B cell (primary cell): Measurements from ENCODE around the gene HPGD. TPM values are rescaled to one million over a fixed set of nuclear protein-coding genes. Genes with fewer than 3 reads are reported as not detected.

Source experiments
- ATAC-seq: fragments of 200-7000 bp; cut with Tn5 transposase; one replicate; pipeline ENCODE4 v1.10.0; 2021; ENCODE audit warnings: low read depth, mild to moderate bottlenecking, moderate number of reproducible peaks, moderate library complexity
- CTCF ChIA-PET: fragments of 350-600 bp; sonication (Branson Sonifier 250); formaldehyde crosslinking; loops from one replicate; lab custom pipeline; 2021; ENCODE audit warnings: antibody characterized with exemption, inconsistent platforms; lab: Charles Lee
- POLR2A ChIA-PET: fragments of 350-600 bp; sonication (Branson Sonifier 250); formaldehyde crosslinking; loops from one replicate; lab custom pipeline; 2021; ENCODE audit warnings: antibody characterized with exemption; lab: Charles Lee
- DNase-seq: peaks from one replicate; pipeline ENCODE4 v3.0.0; 2013
- H2AFZ ChIP-seq: 2 replicates; pipeline ENCODE4 v1.6.1; 2012; ENCODE audit warnings: mild to moderate bottlenecking, low read depth, low read length; ENCODE audit not compliant: insufficient read depth, poor library complexity, severe bottlenecking
- H3K27ac ChIP-seq, 2 donors: 1 replicate in 1 of 2; 2 replicates in 1 of 2; pipeline ENCODE4 v1.5.1; 2012 to 2013; ENCODE audit warnings: low read length in 2 of 2, mild to moderate bottlenecking in 2 of 2, moderate library complexity in 1 of 2
- H3K27me3 ChIP-seq, 4 experiments: fragments of 200-600 bp in 1 of 4; sonication (generic) in 1 of 4; replicated peaks in 1 of 4; 1 replicate in 2 of 4; 2 replicates in 2 of 4; pipeline versions ENCODE4 v1.6.1 to v1.7.0; 2013 to 2016; ENCODE audit warnings: low read length in 3 of 4, mild to moderate bottlenecking in 2 of 4, mixed read lengths in 1 of 4, moderate library complexity in 1 of 4; ENCODE audit not compliant: insufficient read depth in 4 of 4, control insufficient read depth in 3 of 4; ENCODE audit errors: control extremely low read depth in 1 of 4
- H3K36me3 ChIP-seq, 2 experiments: replicated peaks in 1 of 2; 1 replicate in 1 of 2; 2 replicates in 1 of 2; pipeline versions ENCODE4 v1.6.1 to v1.7.1; 2013; ENCODE audit warnings: low read length in 1 of 2; ENCODE audit not compliant: insufficient read depth in 2 of 2, control insufficient read depth in 1 of 2; ENCODE audit errors: control extremely low read depth in 1 of 2, extremely low read depth in 1 of 2
- H3K4me1 ChIP-seq, 2 donors: fragments of 200-600 bp in 1 of 2; sonication (generic) in 1 of 2; 1 replicate in 1 of 2; 2 replicates in 1 of 2; pipeline versions ENCODE4 v1.5.1 to v1.6.1; 2013 to 2017; ENCODE audit warnings: low read length in 2 of 2; ENCODE audit not compliant: control insufficient read depth in 2 of 2, insufficient read depth in 2 of 2
- H3K4me2 ChIP-seq: replicated peaks from 2 replicates; pipeline ENCODE3; 2012; ENCODE audit warnings: mild to moderate bottlenecking, low read depth, low read length; ENCODE audit not compliant: poor library complexity, severe bottlenecking
- H3K4me3 ChIP-seq, 5 experiments: fragments of 200-600 bp in 1 of 5; sonication (generic) in 1 of 5; 1 replicate in 3 of 5; 2 replicates in 2 of 5; pipeline versions ENCODE4 v1.5.1 to v1.7.0; 2011 to 2016; ENCODE audit warnings: low read length in 4 of 5, mild to moderate bottlenecking in 4 of 5, low read depth in 2 of 5, control low read depth in 1 of 5, moderate library complexity in 1 of 5; ENCODE audit not compliant: insufficient read depth in 1 of 5; ENCODE audit errors: control extremely low read depth in 1 of 5, extremely low read depth in 1 of 5
- H3K79me2 ChIP-seq: fragments of 200-600 bp; sonication (generic); one replicate; pipeline ENCODE4 v1.6.0; 2016; ENCODE audit warnings: low read length; ENCODE audit not compliant: control insufficient read depth, insufficient read depth
- H3K9ac ChIP-seq: fragments of 200-600 bp; sonication (generic); 2 replicates; pipeline ENCODE4 v1.6.1; 2017; ENCODE audit warnings: mild to moderate bottlenecking, low read length, moderate library complexity
- H3K9me3 ChIP-seq, 3 donors: one replicate each; pipeline versions ENCODE4 v1.6.1 to v1.7.1; 2013; ENCODE audit warnings: low read length in 2 of 3; ENCODE audit not compliant: control insufficient read depth in 2 of 3, insufficient read depth in 1 of 3; ENCODE audit errors: control extremely low read depth in 1 of 3
- H4K20me1 ChIP-seq: 2 replicates; pipeline ENCODE4 v1.6.0; 2012; ENCODE audit warnings: mild to moderate bottlenecking, low read length; ENCODE audit not compliant: insufficient read depth, control insufficient read depth, poor library complexity, severe bottlenecking
- H3K27ac Mint-ChIP-seq: one replicate; pipeline ENCODE4 v1.8.0; 2021; ENCODE audit warnings: mixed read lengths
- H3K27me3 Mint-ChIP-seq: one replicate; pipeline ENCODE4 v1.8.0; 2021; ENCODE audit warnings: mixed read lengths
- H3K4me1 Mint-ChIP-seq: one replicate; pipeline ENCODE4 v1.8.0; 2021; ENCODE audit warnings: mixed read lengths
- H3K4me3 Mint-ChIP-seq: one replicate; pipeline ENCODE4 v1.8.0; 2021; ENCODE audit warnings: mixed read lengths
- H3K9me3 Mint-ChIP-seq: one replicate; pipeline ENCODE4 v1.8.0; 2022; ENCODE audit warnings: mixed read lengths; ENCODE audit not compliant: insufficient read depth
- EZH2 ChIP-seq: IDR thresholded peaks from 2 replicates; pipeline ENCODE4 v1.6.1; 2012; ENCODE audit warnings: borderline replicate concordance, low read depth, mild to moderate bottlenecking, moderate library complexity, low read length; ENCODE audit not compliant: insufficient read depth, poor library complexity, severe bottlenecking
- WGBS: methylation state at CpG from one replicate; pipeline ENCODE4 v1.1.5; 2013; ENCODE audit warnings: missing lambda C conversion rate; ENCODE audit not compliant: insufficient coverage; 5-methylcytosine and 5-hydroxymethylcytosine counted together
- intact Hi-C: fragments of 100-400 bp; cut with micrococcal nuclease; formaldehyde crosslinking; loops from one replicate; pipeline ENCODE4 v1.10.0; 2022
- polyA plus RNA-seq: library from polyadenylated mRNA; depleted of rRNA; stranded (reverse); fragments of >200 nt; gene quantifications from 2 replicates; pipeline ENCODE4 v1.2.3, GENCODE V29; 2012
- total RNA-seq, 2 donors: library from RNA; stranded (reverse); fragments of 120-200 nt in 1 of 2; gene quantifications; 1 replicate in 1 of 2; 2 replicates in 1 of 2; pipeline versions ENCODE4 v1.2.3 to v1.2.4, GENCODE V29; 2013 to 2022
- TF ChIP-seq, protein P1 (sequence below): fragments of 200-600 bp; IDR thresholded peaks from one replicate; pipeline ENCODE4 v1.8.0; 2022; ENCODE audit warnings: antibody characterized with exemption, mild to moderate bottlenecking

Gene HPGD
- total and polyA plus RNA-seq, 2 donors (not counting 1 experiment from before 2014, with no cell fraction given): 0.67 TPM; not detected in 1

DNA sequence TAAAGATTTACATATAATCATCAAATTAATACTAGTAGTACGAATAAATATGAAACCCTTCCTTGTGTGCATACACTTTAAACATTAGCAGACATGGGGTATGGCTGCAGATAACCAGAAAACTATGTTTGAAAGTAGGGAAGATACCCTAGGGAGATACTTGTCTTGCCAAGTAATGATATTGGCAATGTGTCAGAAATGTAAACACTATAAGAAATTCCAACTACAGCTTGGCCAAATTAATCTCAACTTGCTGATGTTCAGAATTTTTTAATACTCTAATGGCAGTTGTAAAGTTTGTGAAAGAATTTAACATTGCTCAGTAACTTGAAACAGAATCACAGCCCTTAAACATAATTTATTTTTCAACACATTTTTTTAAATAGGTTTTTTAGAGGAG is 27.4 kb upstream of the HPGD start:
- Histone ChIP-seq H3K4me3 (no peak overlapping the region), H3K9me3 (peaks cover 0 to 6% (median 1%) of the 10 kb centered on the region in 3 donors), H3K79me2 (no peaks in the 10 kb centered on the region), H3K36me3 (no peaks in the 10 kb centered on the region), H3K9ac (no peak overlapping the region), H3K4me1 (no peaks in the 10 kb centered on the region), H3K4me2 (no peak overlapping the region), H2AFZ (no peak overlapping the region), H4K20me1 (no peaks in the 10 kb centered on the region), H3K27ac (no peak overlapping the region), H3K27me3 (no peaks in the 10 kb centered on the region)
- TF ChIP-seq EZH2: no peak
- TF ChIP-seq, protein P1, sequence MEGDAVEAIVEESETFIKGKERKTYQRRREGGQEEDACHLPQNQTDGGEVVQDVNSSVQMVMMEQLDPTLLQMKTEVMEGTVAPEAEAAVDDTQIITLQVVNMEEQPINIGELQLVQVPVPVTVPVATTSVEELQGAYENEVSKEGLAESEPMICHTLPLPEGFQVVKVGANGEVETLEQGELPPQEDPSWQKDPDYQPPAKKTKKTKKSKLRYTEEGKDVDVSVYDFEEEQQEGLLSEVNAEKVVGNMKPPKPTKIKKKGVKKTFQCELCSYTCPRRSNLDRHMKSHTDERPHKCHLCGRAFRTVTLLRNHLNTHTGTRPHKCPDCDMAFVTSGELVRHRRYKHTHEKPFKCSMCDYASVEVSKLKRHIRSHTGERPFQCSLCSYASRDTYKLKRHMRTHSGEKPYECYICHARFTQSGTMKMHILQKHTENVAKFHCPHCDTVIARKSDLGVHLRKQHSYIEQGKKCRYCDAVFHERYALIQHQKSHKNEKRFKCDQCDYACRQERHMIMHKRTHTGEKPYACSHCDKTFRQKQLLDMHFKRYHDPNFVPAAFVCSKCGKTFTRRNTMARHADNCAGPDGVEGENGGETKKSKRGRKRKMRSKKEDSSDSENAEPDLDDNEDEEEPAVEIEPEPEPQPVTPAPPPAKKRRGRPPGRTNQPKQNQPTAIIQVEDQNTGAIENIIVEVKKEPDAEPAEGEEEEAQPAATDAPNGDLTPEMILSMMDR: no peak
- DNase-seq (no peak), ATAC-seq (no peak)
- POLR2A ChIA-PET: no interaction called here
- Mint-ChIP-seq H3K27me3 (no peaks in the 10 kb centered on the region), H3K27ac (no peak overlapping the region), H3K4me1 (no peaks in the 10 kb centered on the region), H3K9me3 (peaks cover 4% of the 10 kb centered on the region), H3K4me3 (no peak overlapping the region)
- intact Hi-C loops: no loop called here
- CTCF ChIA-PET: no interaction called here
- no CpG with 5 or more reads among the region's 1 CpG for WGBS

DNA sequence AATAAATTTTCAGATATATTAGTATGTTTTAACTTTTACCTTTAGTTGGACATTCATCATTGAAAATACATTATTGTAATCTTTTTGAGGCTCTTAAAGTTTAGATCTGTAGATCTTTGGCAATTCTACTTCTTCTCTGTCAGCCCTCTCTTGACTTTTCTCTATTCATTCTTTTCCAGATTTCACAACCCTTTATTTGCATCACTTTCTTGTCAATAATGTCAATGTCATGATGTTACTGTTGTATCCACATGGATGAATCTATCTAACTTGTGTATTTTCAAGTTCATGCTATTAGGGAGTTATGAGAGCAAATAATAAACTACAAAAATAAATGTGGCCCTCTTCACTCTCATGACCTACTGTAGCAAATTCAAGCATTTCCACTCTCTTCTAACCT is 23.0 kb upstream of the HPGD start:
- Histone ChIP-seq H3K36me3 (no peaks in the 10 kb centered on the region), H4K20me1 (no peaks in the 10 kb centered on the region), H3K27me3 (no peaks in the 10 kb centered on the region), H3K9ac (no peak overlapping the region), H3K9me3 (peaks cover 0 to 6% (median 0%) of the 10 kb centered on the region in 3 donors), H3K27ac (no peak overlapping the region), H3K4me1 (no peaks in the 10 kb centered on the region), H2AFZ (no peak overlapping the region), H3K4me3 (no peak overlapping the region), H3K4me2 (no peak overlapping the region), H3K79me2 (no peaks in the 10 kb centered on the region)
- DNase-seq: no peak
- intact Hi-C loops: no loop called here
- Mint-ChIP-seq H3K4me1 (no peaks in the 10 kb centered on the region), H3K27me3 (no peaks in the 10 kb centered on the region), H3K9me3 (peaks cover 4% of the 10 kb centered on the region), H3K4me3 (no peak overlapping the region), H3K27ac (no peak overlapping the region)
- ATAC-seq: no peak
- no peak for TF ChIP-seq EZH2
- TF ChIP-seq, protein P1: no peak
- POLR2A ChIA-PET: no interaction called here
- CTCF ChIA-PET: no interaction called here
